Ovary (tissue), 3 donors: Measurements from ENCODE around the gene RAB12.

Experiments
- POLR2A ChIP-seq: fragments of 450-650 bp; IDR thresholded peaks from one replicate; pipeline ENCODE4 v1.6.1; 2017; ENCODE audit warnings: antibody characterized with exemption, mild to moderate bottlenecking, moderate library complexity
- TF ChIP-seq, protein P1 (sequence below), 3 donors: fragments of 450-650 bp in 2 of 3; fragments of 200-600 bp in 1 of 3; IDR thresholded peaks; one replicate each; pipeline versions ENCODE4 v1.5.1 to v1.8.0; 2016 to 2022; ENCODE audit warnings: antibody characterized with exemption in 3 of 3, mild to moderate bottlenecking in 1 of 3
- donor health status: DM: no; HTN: no; CAD: no.

DNA sequence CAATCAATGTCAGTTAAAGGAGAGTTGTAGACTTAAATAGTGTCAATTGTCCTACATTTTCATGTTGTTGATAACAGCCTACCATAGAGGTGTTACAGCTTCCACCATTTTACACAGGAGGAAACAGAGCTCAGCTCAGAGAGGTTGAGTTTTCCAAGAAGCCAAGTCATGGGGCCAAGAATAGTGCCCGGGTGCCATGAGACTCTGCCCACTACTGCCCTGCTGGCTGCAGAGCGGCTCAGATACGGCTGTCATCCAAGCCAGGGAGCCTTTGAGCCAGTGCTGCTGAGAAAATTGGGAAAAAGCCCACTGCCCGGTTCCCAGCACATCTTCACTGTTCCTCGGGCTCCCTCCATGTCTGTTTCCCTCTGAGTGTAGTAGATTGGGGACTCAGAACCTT lies 22.0 kb downstream of the RAB12 start:
- TF ChIP-seq POLR2A: no peak
- TF ChIP-seq, protein P1, sequence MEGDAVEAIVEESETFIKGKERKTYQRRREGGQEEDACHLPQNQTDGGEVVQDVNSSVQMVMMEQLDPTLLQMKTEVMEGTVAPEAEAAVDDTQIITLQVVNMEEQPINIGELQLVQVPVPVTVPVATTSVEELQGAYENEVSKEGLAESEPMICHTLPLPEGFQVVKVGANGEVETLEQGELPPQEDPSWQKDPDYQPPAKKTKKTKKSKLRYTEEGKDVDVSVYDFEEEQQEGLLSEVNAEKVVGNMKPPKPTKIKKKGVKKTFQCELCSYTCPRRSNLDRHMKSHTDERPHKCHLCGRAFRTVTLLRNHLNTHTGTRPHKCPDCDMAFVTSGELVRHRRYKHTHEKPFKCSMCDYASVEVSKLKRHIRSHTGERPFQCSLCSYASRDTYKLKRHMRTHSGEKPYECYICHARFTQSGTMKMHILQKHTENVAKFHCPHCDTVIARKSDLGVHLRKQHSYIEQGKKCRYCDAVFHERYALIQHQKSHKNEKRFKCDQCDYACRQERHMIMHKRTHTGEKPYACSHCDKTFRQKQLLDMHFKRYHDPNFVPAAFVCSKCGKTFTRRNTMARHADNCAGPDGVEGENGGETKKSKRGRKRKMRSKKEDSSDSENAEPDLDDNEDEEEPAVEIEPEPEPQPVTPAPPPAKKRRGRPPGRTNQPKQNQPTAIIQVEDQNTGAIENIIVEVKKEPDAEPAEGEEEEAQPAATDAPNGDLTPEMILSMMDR (IDR thresholded peaks at IDR 0.05): no peak
